OCI-LY7 (cell line): Measurements from ENCODE around the gene ABHD12B. TPM values are rescaled to one million over a fixed set of nuclear protein-coding genes. Genes with fewer than 3 reads are reported as not detected.

Source experiments
- BruUV-seq: library from RNA; stranded (reverse); fragments of 400-500 nt; replicated peaks from 2 replicates; lab custom pipeline; 2021; lab: Mats Ljungman, UMichigan
- CTCF ChIA-PET: fragments of 300-600 bp; sonication (Branson Sonifier 250); formaldehyde crosslinking; loops from one replicate; lab custom pipeline; 2022; ENCODE audit warnings: antibody characterized with exemption; ENCODE audit not compliant: unreplicated experiment; lab: Charles Lee
- POLR2A ChIA-PET: fragments of 300-600 bp; sonication (Branson Sonifier 250); formaldehyde crosslinking; loops from one replicate; lab custom pipeline; 2022; ENCODE audit warnings: antibody characterized with exemption; lab: Charles Lee
- DNase-seq: peaks from one replicate; pipeline ENCODE4 v3.0.0-alpha.2; 2015; ENCODE audit warnings: low spot score
- H2AFZ ChIP-seq: fragments of 200-600 bp; sonication (generic), shearing (Covaris generic); 2 replicates; pipeline ENCODE4 v1.6.1; 2014; ENCODE audit warnings: mild to moderate bottlenecking, antibody characterized with exemption, low read length, moderate library complexity
- H3K27ac ChIP-seq: fragments of 200-600 bp; sonication (generic); 2 replicates; pipeline ENCODE4 v1.5.1; 2014; ENCODE audit warnings: mixed run types, low read depth, mild to moderate bottlenecking, moderate library complexity, low read length, inconsistent platforms; ENCODE audit not compliant: poor library complexity, severe bottlenecking
- H3K36me3 ChIP-seq: fragments of 200-600 bp; sonication (generic); 2 replicates; pipeline ENCODE4 v1.6.1; 2014; ENCODE audit warnings: mild to moderate bottlenecking, antibody characterized with exemption, low read length, moderate library complexity, mixed read lengths; ENCODE audit not compliant: insufficient read depth
- H3K4me1 ChIP-seq: fragments of 200-600 bp; sonication (generic); 2 replicates; pipeline ENCODE4 v1.5.1; 2014; ENCODE audit warnings: mild to moderate bottlenecking, low read length; ENCODE audit not compliant: insufficient read depth, poor library complexity, severe bottlenecking
- H3K4me2 ChIP-seq: fragments of 200-600 bp; sonication (generic); 2 replicates; pipeline ENCODE4 v1.6.1; 2014; ENCODE audit warnings: mild to moderate bottlenecking, low read length
- H3K4me3 ChIP-seq: fragments of 200-600 bp; sonication (generic); 2 replicates; pipeline ENCODE4 v1.5.1; 2014; ENCODE audit warnings: mild to moderate bottlenecking, low read depth, low read length; ENCODE audit not compliant: poor library complexity, severe bottlenecking
- H3K79me2 ChIP-seq: fragments of 200-600 bp; sonication (generic); 2 replicates; pipeline ENCODE4 v1.6.1; 2016; ENCODE audit warnings: low read depth, mild to moderate bottlenecking, low read length, moderate library complexity, mixed read lengths; ENCODE audit not compliant: insufficient read depth
- H3K9me2 ChIP-seq: fragments of 200-600 bp; sonication (generic); 2 replicates; pipeline ENCODE4 v1.6.1; 2016; ENCODE audit warnings: mild to moderate bottlenecking, low read length, mixed read lengths; ENCODE audit not compliant: insufficient read depth
- H3K9me3 ChIP-seq: fragments of 200-600 bp; sonication (generic); 2 replicates; pipeline ENCODE4 v1.6.1; 2014; ENCODE audit warnings: mild to moderate bottlenecking, mixed run types, low read length, mixed read lengths
- H4K20me1 ChIP-seq: fragments of 200-600 bp; sonication (generic); 2 replicates; pipeline ENCODE4 v1.6.1; 2014; ENCODE audit warnings: mild to moderate bottlenecking, antibody characterized with exemption, low read length, moderate library complexity, mixed read lengths; ENCODE audit not compliant: insufficient read depth
- CTCF ChIP-seq: fragments of 200-600 bp; sonication (generic); conservative IDR thresholded peaks from 2 replicates; pipeline ENCODE4 v1.5.1; 2014; ENCODE audit warnings: mild to moderate bottlenecking, antibody characterized with exemption, low read length, moderate library complexity, mixed read lengths
- EZH2phosphoT487 ChIP-seq: fragments of 200-600 bp; sonication (generic); IDR thresholded peaks from 2 replicates; pipeline ENCODE4 v1.6.1; 2018; ENCODE audit warnings: low read depth, borderline replicate concordance, mild to moderate bottlenecking, mixed run types, antibody characterized with exemption, low read length, moderate library complexity, mixed read lengths
- intact Hi-C: fragments of 100-400 bp; cut with micrococcal nuclease; formaldehyde crosslinking; loops from one replicate; pipeline ENCODE4 v1.10.0; 2022; ENCODE audit not compliant: unreplicated experiment
- total RNA-seq, 2 experiments: library from RNA; depleted of rRNA in 1 of 2; stranded (reverse); fragments of >200 nt in 1 of 2; shearing (Covaris generic) in 1 of 2; gene quantifications; 2 replicates each; pipeline ENCODE4 v1.2.3, GENCODE V29; 2014 to 2022

ABHD12B gene
- total RNA-seq, 2 experiments from 2014 or later: 6.8 to 9.0 TPM

DNA sequence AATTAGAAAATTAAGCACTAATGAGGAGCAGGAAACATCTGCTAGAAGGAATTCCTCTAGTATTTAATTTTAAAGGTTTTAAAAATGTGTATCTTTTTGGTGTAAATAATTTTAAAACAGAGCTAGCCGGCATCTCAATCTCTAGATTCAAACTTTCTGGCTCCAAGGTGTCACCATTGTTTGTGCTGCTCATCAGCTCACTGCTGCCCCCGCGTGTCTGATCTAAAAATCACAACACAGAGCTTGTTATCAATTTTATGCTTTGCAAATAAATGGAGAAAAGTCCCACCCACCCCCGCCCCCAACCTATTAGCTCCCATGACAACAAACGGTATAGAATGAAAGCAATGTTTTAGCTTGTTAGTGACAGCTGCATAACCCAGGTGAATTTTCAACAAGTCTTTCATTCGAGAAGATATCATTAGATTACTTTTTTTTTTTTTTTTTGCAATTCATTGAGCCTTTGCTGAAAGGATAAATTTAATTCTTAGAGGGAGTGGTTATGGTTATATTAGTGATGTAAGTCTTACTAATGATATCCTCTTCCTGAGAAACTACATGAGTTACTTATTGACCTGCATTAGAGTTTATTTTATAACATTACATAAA, 11.3 kb upstream of the ABHD12B start:
- Histone ChIP-seq H3K27ac (peak overlapping the region; percentile 62), H2AFZ (peak overlapping the region; percentile 99), H3K79me2 (no peaks in the 10 kb centered on the region), H3K36me3 (no peaks in the 10 kb centered on the region), H3K4me2 (peak overlapping the region; percentile 99), H3K9me2 (no peaks in the 10 kb centered on the region), H3K4me3 (peak overlapping the region; percentile 68), H4K20me1 (no peaks in the 10 kb centered on the region), H3K9me3 (no peaks in the 10 kb centered on the region), H3K4me1 (peaks cover 39% of the 10 kb centered on the region)
- no peak for TF ChIP-seq EZH2phosphoT487
- peak; percentile 82 for TF ChIP-seq CTCF
- intact Hi-C loops: loop anchor here (1.0 to 5.0 kb wide), 9 partner anchors 30 to 548 kb away; partner anchors contain the start of genes DMAC2L, L2HGDH and MAP4K5
- ChIA-PET CTCF (interaction anchor here (0.6 to 3.5 kb wide), 16 partner anchors 10 to 889 kb away, joined by 3 to 32 read pairs (median 4); no protein-coding TSS in a partner anchor), POLR2A (interaction anchor here (0.6 to 5.5 kb wide), 34 partner anchors 10 to 1421 kb away, joined by 3 to 78 read pairs (median 4); partner anchors contain the start of genes ABHD12B, NEMF and NIN)
- BruUV-seq: no TSS peak
- DNase-seq: peak; percentile 87

DNA sequence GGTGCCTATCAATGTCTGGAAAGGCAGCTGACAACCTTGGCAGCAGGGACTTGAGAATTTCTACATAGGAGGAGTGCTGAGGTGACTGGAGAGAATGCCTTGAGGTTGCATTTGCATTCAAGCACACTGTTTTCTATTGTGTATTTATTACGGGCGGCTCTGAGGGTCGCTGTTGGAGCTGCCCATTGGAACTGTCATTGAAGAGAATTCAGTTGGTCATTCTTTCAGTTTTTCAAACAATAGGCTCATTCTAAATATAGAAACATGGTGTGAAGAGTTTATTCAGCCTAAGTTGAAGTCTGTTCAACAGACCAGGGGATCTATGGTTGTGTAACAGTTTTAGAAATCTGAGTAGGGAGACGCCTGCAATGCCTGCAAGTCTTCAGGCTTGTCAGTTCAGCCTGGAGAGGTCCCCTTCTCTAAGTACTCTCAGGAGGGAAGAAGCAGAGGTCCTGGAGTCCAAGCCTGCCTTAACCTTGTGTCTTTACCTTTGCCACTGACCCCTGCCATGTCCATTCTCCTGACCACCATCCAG, 9.8 kb upstream of the ABHD12B start:
- H3K27ac ChIP-seq: no peak overlapping the region
- peaks cover 32% of the 10 kb centered on the region for H3K4me1 ChIP-seq
- no peak overlapping the region; the same call in 1 of the 2 replicates for H2AFZ ChIP-seq
- CTCF ChIA-PET: interaction anchor here (1.1 to 3.5 kb wide), 3 partner anchors 13 to 74 kb away, joined by 3 to 32 read pairs (median 3); no protein-coding TSS in a partner anchor
- intact Hi-C loops: loop anchor here (5.0 kb wide), 2 partner anchors 150 to 550 kb away; partner anchors contain the start of genes DMAC2L and L2HGDH
- no peak overlapping the region for H3K4me3 ChIP-seq
- H4K20me1 ChIP-seq: no peaks in the 10 kb centered on the region
- no peaks in the 10 kb centered on the region for H3K79me2 ChIP-seq
- H3K36me3 ChIP-seq: no peaks in the 10 kb centered on the region
- no peaks in the 10 kb centered on the region for H3K9me3 ChIP-seq
- no TSS peak for BruUV-seq
- H3K9me2 ChIP-seq: no peaks in the 10 kb centered on the region
- DNase-seq: no peak
- TF ChIP-seq EZH2phosphoT487 (no peak), CTCF (no peak)
- POLR2A ChIA-PET: interaction anchor here (0.7 to 1.2 kb wide), 2 partner anchors 70 to 233 kb away, joined by 3 read pairs; no protein-coding TSS in a partner anchor
- no peak overlapping the region for H3K4me2 ChIP-seq
